ENCODE results near the gene HSFX2.

DNA sequence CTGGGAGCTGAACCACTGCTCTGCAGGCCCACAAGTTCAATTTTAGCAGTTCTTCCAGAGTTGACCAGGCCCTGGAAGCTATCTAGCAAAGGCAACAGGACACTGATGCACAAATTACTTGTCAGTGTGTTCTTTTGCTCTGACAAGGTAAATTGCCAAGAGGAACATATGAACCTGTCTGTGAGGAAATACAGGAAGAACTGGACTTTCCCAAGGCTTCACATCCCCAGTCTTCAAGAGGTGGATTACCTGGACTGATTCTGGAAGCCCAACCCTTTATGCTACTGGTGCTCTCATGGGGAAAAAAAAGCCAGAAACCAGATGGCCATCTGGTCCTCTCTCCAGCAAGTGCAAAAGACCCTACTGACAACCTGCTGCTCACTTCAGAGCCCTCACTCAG, 38.4 kb upstream of the HSFX2 start:
- TF ChIP-seq, protein P1, sequence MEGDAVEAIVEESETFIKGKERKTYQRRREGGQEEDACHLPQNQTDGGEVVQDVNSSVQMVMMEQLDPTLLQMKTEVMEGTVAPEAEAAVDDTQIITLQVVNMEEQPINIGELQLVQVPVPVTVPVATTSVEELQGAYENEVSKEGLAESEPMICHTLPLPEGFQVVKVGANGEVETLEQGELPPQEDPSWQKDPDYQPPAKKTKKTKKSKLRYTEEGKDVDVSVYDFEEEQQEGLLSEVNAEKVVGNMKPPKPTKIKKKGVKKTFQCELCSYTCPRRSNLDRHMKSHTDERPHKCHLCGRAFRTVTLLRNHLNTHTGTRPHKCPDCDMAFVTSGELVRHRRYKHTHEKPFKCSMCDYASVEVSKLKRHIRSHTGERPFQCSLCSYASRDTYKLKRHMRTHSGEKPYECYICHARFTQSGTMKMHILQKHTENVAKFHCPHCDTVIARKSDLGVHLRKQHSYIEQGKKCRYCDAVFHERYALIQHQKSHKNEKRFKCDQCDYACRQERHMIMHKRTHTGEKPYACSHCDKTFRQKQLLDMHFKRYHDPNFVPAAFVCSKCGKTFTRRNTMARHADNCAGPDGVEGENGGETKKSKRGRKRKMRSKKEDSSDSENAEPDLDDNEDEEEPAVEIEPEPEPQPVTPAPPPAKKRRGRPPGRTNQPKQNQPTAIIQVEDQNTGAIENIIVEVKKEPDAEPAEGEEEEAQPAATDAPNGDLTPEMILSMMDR (IDR thresholded peaks at IDR 0.05; ENCODE audit: borderline replicate concordance, extremely low read depth, low read length, poor library complexity, severe bottlenecking) = no peak
- TF ChIP-seq EZH2 (IDR thresholded peaks at IDR 0.05; ENCODE audit: borderline replicate concordance, low read depth, low read length, severe bottlenecking) = no peak
